T1000 (cell line): ENCODE results near the gene DHRS7C.

Source experiments
- DNase-seq: peaks from one replicate; lab custom pipeline; 2025; ENCODE audit warnings: mixed read lengths; lab: John Stamatoyannopoulos, UW

Gene DHRS7C

DNA sequence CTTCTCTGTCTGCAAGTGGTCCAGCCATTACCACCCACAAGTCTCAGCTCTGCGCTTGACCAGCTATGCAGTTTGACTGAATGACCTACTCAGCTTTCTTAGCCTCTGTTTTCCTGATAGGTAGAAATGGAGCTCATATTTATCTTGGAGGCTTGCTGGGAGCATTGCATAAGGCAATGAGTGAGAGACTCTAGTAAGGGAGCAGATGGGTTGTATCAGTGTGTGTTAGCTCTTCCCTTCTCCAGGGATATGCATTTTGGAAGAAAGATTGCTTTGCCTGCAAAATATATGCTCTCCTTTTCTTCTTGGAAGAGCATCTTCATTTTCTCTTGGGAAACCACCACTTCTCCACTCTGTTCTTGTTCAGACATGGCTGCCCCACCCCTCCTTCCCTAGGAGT is 26.1 kb downstream of the DHRS7C start:
- no peak for DNase-seq

DNA sequence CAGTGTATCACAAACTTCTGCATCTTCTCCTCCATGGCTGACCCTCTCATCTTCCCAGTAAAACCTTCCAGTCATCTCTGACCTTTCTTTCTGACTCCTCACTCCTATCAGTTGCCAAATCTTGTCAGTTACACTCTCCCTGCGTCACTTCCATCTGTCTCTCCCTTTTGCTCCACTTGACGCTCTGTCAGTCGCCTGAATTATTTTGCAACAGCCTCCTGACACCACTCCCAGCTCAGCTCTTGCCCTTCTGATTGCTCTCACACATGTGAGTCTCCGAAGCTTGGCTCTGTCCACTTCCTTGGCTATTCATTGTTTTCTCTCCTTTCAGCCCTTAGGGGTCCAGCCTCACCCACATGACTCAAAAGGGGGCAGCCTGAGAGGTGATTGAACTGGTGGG is 27.7 kb downstream of the DHRS7C start:
- DNase-seq = no peak

DNA sequence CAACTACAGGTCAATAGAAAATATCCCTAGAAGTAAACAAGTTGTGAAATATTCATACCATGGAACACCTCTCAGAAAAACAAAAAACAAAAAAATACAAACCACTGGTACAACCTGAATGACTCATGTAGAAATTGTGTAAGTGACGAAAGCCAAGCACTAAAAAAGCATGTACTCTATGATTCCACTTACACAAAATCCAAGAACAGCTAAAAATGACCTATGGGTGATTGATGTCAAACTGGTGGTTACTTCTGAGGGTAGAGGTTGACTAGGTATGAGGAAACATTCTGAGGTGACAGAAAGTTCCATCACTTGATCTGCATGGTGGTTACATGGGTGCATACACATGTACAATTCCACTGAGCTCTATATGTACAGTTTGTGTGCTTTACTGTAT is 31.1 kb downstream of the DHRS7C start:
- no peak for DNase-seq

DNA sequence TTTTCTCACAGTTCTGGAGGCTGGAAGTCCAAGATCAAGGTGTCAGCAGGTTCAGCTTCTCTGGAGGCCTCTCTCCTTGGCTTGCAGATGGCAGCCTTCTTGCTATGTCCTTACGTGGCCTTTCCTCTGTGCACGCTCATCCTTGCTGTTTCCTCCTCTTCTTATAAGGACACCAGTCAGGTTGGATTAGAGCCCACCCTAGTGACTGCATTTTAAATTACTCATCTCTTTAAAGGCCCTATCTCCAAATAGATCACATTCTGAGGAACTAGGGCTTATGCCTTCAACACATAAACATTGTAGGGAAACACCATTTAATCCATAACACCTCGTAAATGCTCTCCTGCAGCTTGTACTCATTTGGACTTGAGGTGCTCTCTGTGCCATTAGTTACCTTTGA is 36.3 kb downstream of the DHRS7C start:
- no peak for DNase-seq

DNA sequence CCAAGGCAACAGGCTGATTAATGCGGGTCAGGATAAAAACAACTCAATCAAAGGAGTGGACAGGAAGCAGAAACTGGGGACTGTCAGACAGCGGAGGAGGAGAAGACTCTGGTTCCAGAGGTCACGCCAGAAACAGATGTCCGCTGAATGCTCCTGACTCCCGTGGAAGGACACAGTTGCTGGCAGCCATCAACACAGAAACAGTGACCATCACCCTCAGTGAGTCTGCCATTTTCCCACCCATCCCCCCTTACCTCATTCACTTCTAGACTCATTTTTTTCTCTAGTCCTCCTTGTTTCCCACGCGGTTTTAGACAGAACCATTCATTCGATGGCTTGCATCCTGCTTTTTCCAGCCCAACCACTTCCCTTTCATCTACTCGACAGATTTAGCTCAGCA is 40.9 kb downstream of the DHRS7C start:
- DNase-seq = no peak

DNA sequence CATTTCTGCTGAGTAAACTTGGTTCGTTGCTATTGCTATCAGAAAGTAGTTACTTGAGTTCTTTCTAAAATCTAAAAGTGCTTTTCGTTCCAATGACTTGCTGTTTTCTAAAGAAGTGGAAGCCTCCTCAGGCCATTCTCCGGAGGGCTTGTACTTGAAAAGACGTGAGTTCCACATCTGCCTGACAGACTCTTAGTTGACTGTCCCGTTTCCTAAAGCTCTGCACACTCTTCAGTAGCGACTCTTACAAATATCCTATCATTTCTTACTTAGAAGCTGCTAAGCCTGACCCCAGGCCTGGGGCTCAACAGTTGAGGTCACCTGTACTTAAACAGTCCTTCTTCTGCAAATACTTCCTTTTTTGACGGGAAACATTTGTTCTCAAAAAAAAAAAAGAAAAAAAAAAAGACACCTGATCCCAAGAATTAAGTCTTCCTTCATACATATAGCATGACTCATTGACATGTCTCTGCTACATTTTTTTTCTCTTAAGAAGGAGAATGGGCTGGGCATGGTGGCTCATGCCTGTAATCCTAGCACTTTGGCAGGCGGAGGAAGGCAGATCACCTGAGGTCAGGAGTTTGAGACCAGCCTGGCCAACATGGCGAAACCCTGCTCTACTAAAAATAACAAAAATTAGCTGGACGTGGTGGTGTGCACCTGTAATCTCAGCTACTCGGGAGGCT is 61.5 kb downstream of the DHRS7C start:
- DNase-seq = no peak

DNA sequence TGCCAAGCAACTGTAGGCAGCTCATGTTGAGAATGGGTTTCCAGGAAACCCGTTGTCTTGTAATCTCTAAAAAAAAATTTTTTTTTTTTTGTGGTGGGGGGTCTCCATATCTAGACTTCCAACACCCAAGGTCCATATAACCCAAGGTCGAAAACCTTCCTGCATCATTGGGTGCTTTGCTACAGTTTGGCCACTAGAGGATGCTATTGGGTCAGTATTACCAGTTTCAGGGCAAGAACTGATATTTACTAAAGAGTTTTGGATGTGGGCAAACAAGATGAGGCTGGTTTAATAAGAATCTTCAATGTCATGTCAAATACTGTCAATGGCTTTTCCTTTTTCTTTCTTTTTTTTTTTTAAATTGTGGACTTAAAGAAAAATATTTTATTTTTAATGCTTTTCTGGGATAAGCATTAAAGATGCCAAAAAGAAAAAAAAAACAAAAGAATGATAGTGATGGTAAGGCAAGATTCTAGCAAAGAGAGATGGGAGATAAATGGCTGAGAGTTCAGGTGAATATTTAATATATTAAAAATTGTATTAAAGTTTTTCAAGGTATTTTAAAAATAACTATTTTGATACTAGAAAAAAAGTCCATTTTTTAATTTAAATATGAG is 62.2 kb downstream of the DHRS7C start:
- DNase-seq = no peak

DNA sequence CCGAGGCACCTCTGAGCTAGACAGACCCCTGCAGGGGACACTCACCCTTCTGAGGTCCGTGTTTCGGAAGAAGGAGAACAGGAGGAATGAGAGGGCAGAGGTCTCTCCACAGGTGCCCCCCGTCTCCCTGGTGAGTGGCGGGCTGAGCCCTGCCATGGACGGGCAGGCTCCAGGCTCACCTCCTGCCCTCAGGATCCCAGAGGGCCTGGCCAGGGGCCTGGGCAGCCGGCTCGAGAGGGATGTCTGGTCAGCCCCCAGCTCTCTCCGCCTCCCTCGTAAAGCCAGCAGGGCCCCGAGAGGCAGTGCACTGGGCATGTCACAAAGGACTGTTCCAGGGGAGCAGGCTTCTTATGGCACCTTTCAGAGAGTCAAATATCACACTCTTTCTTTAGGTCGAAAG is 62.8 kb downstream of the DHRS7C start:
- no peak for DNase-seq

DNA sequence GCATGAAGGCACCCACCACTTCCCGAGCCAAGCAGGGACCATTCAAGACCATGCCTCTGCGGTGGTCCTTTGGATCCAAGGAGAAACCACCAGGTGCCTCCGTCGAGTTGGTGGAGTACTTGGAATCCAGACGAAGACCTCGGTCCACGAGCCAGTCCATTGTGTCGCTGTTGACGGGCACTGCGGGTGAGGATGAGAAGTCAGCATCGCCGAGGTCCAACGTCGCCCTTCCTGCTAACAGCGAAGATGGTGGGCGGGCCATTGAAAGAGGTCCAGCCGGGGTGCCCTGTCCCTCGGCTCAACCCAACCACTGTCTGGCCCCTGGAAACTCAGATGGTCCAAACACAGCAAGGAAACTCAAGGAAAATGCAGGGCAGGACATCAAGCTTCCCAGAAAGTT is 63.4 kb downstream of the DHRS7C start:
- DNase-seq = no peak

DNA sequence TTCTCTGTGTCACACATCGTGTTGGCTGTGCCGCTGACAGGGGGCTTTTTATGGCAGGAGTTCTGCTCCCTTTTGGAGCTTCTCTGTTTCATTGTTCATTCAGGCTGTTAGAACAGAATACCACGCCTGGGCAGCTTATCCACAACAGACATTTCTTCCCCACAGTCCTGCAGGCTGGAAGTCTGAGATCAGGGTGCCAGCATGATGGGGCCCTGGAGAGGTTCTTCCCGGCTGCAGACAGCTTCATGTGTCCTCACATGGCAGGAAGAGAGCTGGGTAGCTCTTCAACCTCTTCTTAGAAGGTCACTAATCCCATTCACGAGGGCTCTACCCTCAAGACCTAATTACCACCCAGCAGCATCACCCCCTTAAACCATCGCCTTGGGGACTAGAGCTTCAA is 65.1 kb downstream of the DHRS7C start:
- DNase-seq = no peak

DNA sequence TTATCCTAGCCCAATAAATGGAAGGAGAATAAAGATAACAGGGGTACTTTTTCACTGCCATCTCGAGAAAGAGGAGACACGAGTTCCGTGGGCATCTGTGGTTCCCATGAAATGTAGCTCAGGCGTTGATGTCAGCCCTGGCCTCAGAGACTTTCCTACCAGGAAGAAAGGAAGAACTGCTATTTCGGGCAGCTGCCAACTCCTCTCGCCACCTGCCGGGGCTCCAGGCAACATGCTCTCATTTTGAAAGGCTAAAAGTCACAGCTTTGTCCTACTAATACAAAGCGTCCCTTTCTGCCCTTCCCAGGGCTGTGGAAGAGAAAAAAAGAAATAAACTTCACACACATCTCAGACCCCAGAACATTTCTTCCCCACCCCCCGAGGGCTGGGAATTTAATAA is 65.8 kb downstream of the DHRS7C start:
- no peak for DNase-seq
